HG03175 (cell line): ENCODE data around the gene BLM.
A peak's percentile ranks its signal among the peaks of the same experiment; 100 is the strongest.
"Not testable (repeated sequence)": the region's sequence is repeated elsewhere in the genome, so short reads cannot be mapped to it uniquely, and the experiment has no call there.

Experiments
- ATAC-seq: cut with Tn5 transposase; IDR thresholded peaks from one replicate; pipeline ENCODE4 v1.9.1; 2021; ENCODE audit warnings: mild to moderate bottlenecking, moderate library complexity; ENCODE audit not compliant: unreplicated experiment

The BLM gene

GRCh38 chr15:90840157-90840855, 123.2 kb downstream of the BLM start:
- no peak for ATAC-seq

- ATAC-seq: no peak
These were observed 123.8 kb downstream of the BLM start for GRCh38 chr15:90840954-90841353.

- no peak for ATAC-seq
These were observed 127.5 kb downstream of the BLM start for GRCh38 chr15:90844696-90845095.

- peak; percentile 86 for ATAC-seq
These were observed 128.2 kb downstream of the BLM start for GRCh38 chr15:90845201-90845949.

GRCh38 chr15:90849424-90849823, 132.3 kb downstream of the BLM start:
- not testable (repeated sequence) for ATAC-seq

GRCh38 chr15:90851114-90851513, 134.0 kb downstream of the BLM start:
- ATAC-seq: no peak

GRCh38 chr15:90851940-90852339, 134.8 kb downstream of the BLM start:
- no peak for ATAC-seq

GRCh38 chr15:90855139-90855538, 138.0 kb downstream of the BLM start:
- ATAC-seq: no peak

GRCh38 chr15:90857337-90857736, 140.2 kb downstream of the BLM start:
- ATAC-seq: no peak

GRCh38 chr15:90857883-90858443, 140.8 kb downstream of the BLM start:
- ATAC-seq: no peak

- ATAC-seq: no peak
These were observed 142.3 kb downstream of the BLM start for GRCh38 chr15:90859234-90860131.

GRCh38 chr15:90860450-90860849, 143.3 kb downstream of the BLM start:
- ATAC-seq: no peak

- ATAC-seq: no peak
These were observed 144.0 kb downstream of the BLM start for GRCh38 chr15:90860942-90861675.

GRCh38 chr15:90862487-90862886, 145.3 kb downstream of the BLM start:
- ATAC-seq: no peak

- ATAC-seq: no peak
These were observed 146.0 kb downstream of the BLM start for GRCh38 chr15:90862964-90863778.

GRCh38 chr15:90863987-90864386, 146.8 kb downstream of the BLM start:
- no peak for ATAC-seq

- ATAC-seq: no peak
These were observed 147.4 kb downstream of the BLM start for GRCh38 chr15:90864507-90864906.

- no peak for ATAC-seq
These were observed 148.6 kb downstream of the BLM start for GRCh38 chr15:90865702-90866101.
